ENCODE results near the gene CNTNAP2. TPM values are rescaled to one million over a fixed set of nuclear protein-coding genes. Genes with fewer than 3 reads are reported as not detected.
"Not testable (repeated sequence)": the region's sequence is repeated elsewhere in the genome, so short reads cannot be mapped to it uniquely, and the experiment has no call there.

CNTNAP2 gene
- total RNA-seq, 1 donor = 1.0 TPM

DNA sequence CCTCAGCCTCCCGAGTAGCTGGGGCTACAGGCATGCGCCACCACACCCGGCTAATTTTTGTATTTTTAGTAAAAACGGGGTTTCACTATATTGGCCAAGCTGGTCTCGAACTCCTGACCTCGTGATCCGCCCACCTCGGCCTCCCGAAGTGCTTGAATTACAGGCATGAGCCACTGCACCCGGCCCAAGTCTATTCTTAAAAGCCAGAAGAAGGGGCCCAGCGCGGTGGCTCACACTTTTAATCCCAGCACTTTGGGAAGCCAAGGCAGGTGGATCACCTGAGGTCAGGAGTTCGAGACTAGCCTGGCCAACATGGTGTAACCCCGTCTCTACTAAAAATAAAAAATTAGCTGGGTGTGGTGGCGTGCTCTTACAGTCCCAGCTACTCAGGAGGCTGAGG, 2348.8 kb downstream of the CNTNAP2 start:
- not testable (repeated sequence) for H3K9me3 ChIP-seq (ENCODE audit: low read depth, low read length); H3K4me3 ChIP-seq (ENCODE audit: low read length); H3K4me1 ChIP-seq (ENCODE audit: insufficient read depth, low read length); H3K27me3 ChIP-seq (ENCODE audit: insufficient read depth, low read length)

DNA sequence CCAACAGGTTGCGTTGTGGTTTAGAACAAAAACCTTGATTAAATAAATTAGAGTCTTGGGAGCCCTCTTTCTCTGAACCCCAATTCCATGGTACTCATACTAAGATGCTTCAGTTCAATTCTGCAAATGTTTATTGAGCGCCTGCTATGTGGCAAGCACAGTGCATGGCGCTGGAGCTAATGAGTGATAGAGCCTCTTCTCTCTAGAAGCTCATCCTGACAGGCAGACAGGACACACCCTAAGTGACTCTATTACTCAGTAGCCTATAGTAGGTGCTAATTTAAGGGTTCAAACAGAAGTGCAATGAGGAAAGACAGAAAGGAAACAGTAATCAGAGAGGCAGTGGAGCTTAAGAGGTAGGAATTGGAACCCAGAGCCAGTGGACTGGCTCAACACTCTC, 2349.5 kb downstream of the CNTNAP2 start:
- H3K4me3 ChIP-seq (ENCODE audit: low read length) = no peak overlapping the region
- no peaks in the 10 kb centered on the region for H3K4me1 ChIP-seq (ENCODE audit: insufficient read depth, low read length)
- no peaks in the 10 kb centered on the region for H3K9me3 ChIP-seq (ENCODE audit: low read depth, low read length)
- H3K27me3 ChIP-seq (ENCODE audit: insufficient read depth, low read length) = no peaks in the 10 kb centered on the region

DNA sequence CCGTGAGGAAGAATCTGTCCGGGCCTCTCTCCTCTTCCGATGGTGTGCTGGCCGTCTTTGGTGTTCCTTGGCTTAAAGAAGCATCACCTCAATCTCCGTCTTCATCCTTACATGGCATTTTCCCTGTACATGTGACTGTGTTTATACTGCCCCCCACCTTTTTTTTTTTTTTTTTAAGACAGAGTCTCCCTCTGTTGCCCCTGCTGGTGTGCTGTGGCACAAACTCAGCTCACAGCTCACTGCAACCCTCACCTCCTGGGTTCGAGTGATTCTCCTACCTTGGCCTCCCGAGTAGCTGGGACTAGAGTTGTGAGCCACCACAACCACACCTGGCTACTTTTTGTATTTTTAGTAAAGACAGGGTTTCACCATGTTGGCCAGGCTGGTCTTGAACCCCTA, 2352.1 kb downstream of the CNTNAP2 start:
- Histone ChIP-seq H3K9me3 (ENCODE audit: low read depth, low read length) (no peaks in the 10 kb centered on the region), H3K4me3 (ENCODE audit: low read length) (no peak overlapping the region), H3K4me1 (ENCODE audit: insufficient read depth, low read length) (no peaks in the 10 kb centered on the region), H3K27me3 (ENCODE audit: insufficient read depth, low read length) (no peaks in the 10 kb centered on the region)
